HL-60/S4 (cell line): Measurements from ENCODE around the gene CR1L.
"Not testable (repeated sequence)": the region's sequence is repeated elsewhere in the genome, so short reads cannot be mapped to it uniquely, and the experiment has no call there.

Source experiments
- in situ Hi-C: fragments of 300-500 bp; cut with MboI; formaldehyde crosslinking; loops from 2 replicates; pipeline ENCODE4 v1.14.3; 2022; ENCODE audit warnings: low sequenced_read_pairs

CR1L gene

GRCh38 chr1:207644852-207645634 is at the start of gene CR1L:
CR1L (plus strand) TSS chr1:207645133; CDS start chr1:207645234, 101 bp downstream.
- in situ Hi-C loops, result no loop called here

- in situ Hi-C loops, result no loop called here
These were observed 41.2 kb upstream of the CR1L start for GRCh38 chr1:207603777-207604176.

GRCh38 chr1:207605444-207606361 is 39.2 kb upstream of the CR1L start:
- in situ Hi-C loops, result no loop called here

- in situ Hi-C loops, result no loop called here
These were observed 38.6 kb upstream of the CR1L start for GRCh38 chr1:207606362-207606755.

- in situ Hi-C loops, result no loop called here
These were observed 32.2 kb upstream of the CR1L start for GRCh38 chr1:207612762-207613161.

- in situ Hi-C loops, result no loop called here
These were observed 24.9 kb upstream of the CR1L start for GRCh38 chr1:207619871-207620542.

GRCh38 chr1:207620543-207620893 is 24.4 kb upstream of the CR1L start:
- in situ Hi-C loops, result no loop called here

- in situ Hi-C loops, result not testable (repeated sequence)
These were observed 19.3 kb upstream of the CR1L start for GRCh38 chr1:207625504-207626071.

GRCh38 chr1:207626972-207627337 is 18.0 kb upstream of the CR1L start:
- in situ Hi-C loops, result no loop called here

GRCh38 chr1:207627496-207627895 is 17.4 kb upstream of the CR1L start:
- in situ Hi-C loops, result no loop called here

- in situ Hi-C loops, result no loop called here
These were observed 16.2 kb upstream of the CR1L start for GRCh38 chr1:207628776-207629175.

GRCh38 chr1:207631137-207631536 is 13.8 kb upstream of the CR1L start:
- in situ Hi-C loops, result no loop called here

GRCh38 chr1:207633226-207633625 is 11.7 kb upstream of the CR1L start:
- in situ Hi-C loops, result no loop called here

GRCh38 chr1:207633699-207634289 is 11.1 kb upstream of the CR1L start:
- in situ Hi-C loops, result not testable (repeated sequence)

- in situ Hi-C loops, result not testable (repeated sequence)
These were observed 10.6 kb upstream of the CR1L start for GRCh38 chr1:207634293-207634692.

- in situ Hi-C loops, result not testable (repeated sequence)
These were observed 9.3 kb upstream of the CR1L start for GRCh38 chr1:207635569-207636186.

- in situ Hi-C loops, result not testable (repeated sequence)
These were observed 6.3 kb upstream of the CR1L start for GRCh38 chr1:207638487-207639145.

- in situ Hi-C loops, result not testable (repeated sequence)
These were observed 5.6 kb upstream of the CR1L start for GRCh38 chr1:207639362-207639761.

GRCh38 chr1:207644166-207644851 is 624 bp upstream of the CR1L start:
- in situ Hi-C loops, result no loop called here
